GM18507 (cell line): ENCODE results near the gene CHRDL2.

Experiments
- DNase-seq: peaks from one replicate; pipeline ENCODE4 v3.0.0; 2011; ENCODE audit warnings: low read depth; ENCODE audit not compliant: insufficient read length; ENCODE audit errors: extremely low spot score
- FAIRE-seq: peaks from 2 replicates; lab custom pipeline; 2011; peaks lifted over from hg19 to GRCh38; lab: Jason Lieb, UNC

The CHRDL2 gene

GRCh38 chr11:74691755-74692154 is 39.5 kb downstream of the CHRDL2 start:
- FAIRE-seq, result no peak
- DNase-seq, result no peak

GRCh38 chr11:74689666-74690065 is 41.6 kb downstream of the CHRDL2 start:
- DNase-seq (no peak), FAIRE-seq (no peak)

GRCh38 chr11:74687237-74688023 is 43.8 kb downstream of the CHRDL2 start:
- DNase-seq (no peak), FAIRE-seq (no peak)

GRCh38 chr11:74686792-74687191 is 44.4 kb downstream of the CHRDL2 start:
- DNase-seq (no peak), FAIRE-seq (no peak)

- DNase-seq (no peak), FAIRE-seq (no peak)
Observed at GRCh38 chr11:74685905-74686304, 45.3 kb downstream of the CHRDL2 start.

GRCh38 chr11:74685338-74685737 is 45.9 kb downstream of the CHRDL2 start:
- DNase-seq, result no peak
- FAIRE-seq, result no peak

GRCh38 chr11:74684661-74685060 is 46.6 kb downstream of the CHRDL2 start:
- FAIRE-seq, result no peak

GRCh38 chr11:74683941-74684481 is 47.2 kb downstream of the CHRDL2 start:
- DNase-seq (no peak), FAIRE-seq (no peak)

More at GRCh38 chr11:74684661-74685060, 46.6 kb downstream of the CHRDL2 start:
- no peak for DNase-seq

- FAIRE-seq (no peak), DNase-seq (no peak)
Observed at GRCh38 chr11:74683279-74683871, 47.9 kb downstream of the CHRDL2 start.

GRCh38 chr11:74682731-74683278 is 48.4 kb downstream of the CHRDL2 start:
- FAIRE-seq (no peak), DNase-seq (no peak)

- no peak for DNase-seq
Observed at GRCh38 chr11:74681686-74682651, 49.3 kb downstream of the CHRDL2 start.

GRCh38 chr11:74680703-74681531 is 50.3 kb downstream of the CHRDL2 start:
- FAIRE-seq (no peak), DNase-seq (no peak)

More at GRCh38 chr11:74681686-74682651, 49.3 kb downstream of the CHRDL2 start:
- FAIRE-seq, result no peak

- FAIRE-seq, result no peak
- DNase-seq, result no peak
Observed at GRCh38 chr11:74680035-74680671, 51.1 kb downstream of the CHRDL2 start.

- DNase-seq (no peak), FAIRE-seq (no peak)
Observed at GRCh38 chr11:74679513-74679865, 51.7 kb downstream of the CHRDL2 start.

GRCh38 chr11:74678591-74679512 is 52.4 kb downstream of the CHRDL2 start:
- DNase-seq (no peak), FAIRE-seq (no peak)

GRCh38 chr11:74678041-74678440 is 53.2 kb downstream of the CHRDL2 start:
- DNase-seq, result no peak
- FAIRE-seq, result no peak

GRCh38 chr11:74677131-74677530 is 54.1 kb downstream of the CHRDL2 start:
- DNase-seq (no peak), FAIRE-seq (no peak)
